ENCODE results near the gene GALNT2. TPM values are rescaled to one million over a fixed set of nuclear protein-coding genes. Genes with fewer than 3 reads are reported as not detected.

GALNT2 gene
- total and polyA plus RNA-seq, 9 of the 15 experiments (the other 6 are each of a cell fraction or from before 2014, with no cell fraction given) = 1.6 to 106 (median 51.9) TPM

- no peak for TF ChIP-seq RHOXF2B (CRISPR knock-in tag; conservative IDR thresholded peaks at IDR 0.05)
- TF ChIP-seq RBM34 (IDR thresholded peaks at IDR 0.05; ENCODE audit: borderline replicate concordance, insufficient read depth, low read length) = no peak
- no peak for TF ChIP-seq TOE1 (IDR thresholded peaks at IDR 0.05; ENCODE audit: borderline replicate concordance)
- TF ChIP-seq TOE1 (CRISPR knock-in tag; IDR thresholded peaks at IDR 0.05; ENCODE audit: borderline replicate concordance, low read depth) = peak; percentile 29; the same call in 1 of the 2 replicates
- no peak for TF ChIP-seq XRCC4 (IDR thresholded peaks at IDR 0.05; ENCODE audit: extremely low read depth, insufficient read depth, insufficient read length)
- peak; percentile 49; the same call in 1 of the 2 replicates for TF ChIP-seq SMAD4 (CRISPR knock-in tag; conservative IDR thresholded peaks at IDR 0.05)
- no peak for TF ChIP-seq ZNF165 (CRISPR knock-in tag; IDR thresholded peaks at IDR 0.05; ENCODE audit: borderline replicate concordance)
- TF ChIP-seq OTX1 (CRISPR knock-in tag; IDR thresholded peaks at IDR 0.05) = no peak
- no peak for TF ChIP-seq HEY1 (CRISPR knock-in tag; IDR thresholded peaks at IDR 0.05; ENCODE audit: borderline replicate concordance)
- TF ChIP-seq BRD4 (IDR thresholded peaks at IDR 0.05) = no peak
- peak; percentile 90 for TF ChIP-seq TEAD4 (IDR thresholded peaks at IDR 0.05; ENCODE audit: low read length)
- no peak for TF ChIP-seq TEAD4 (CRISPR knock-in tag; IDR thresholded peaks at IDR 0.05; ENCODE audit: borderline replicate concordance)
- no peak for TF ChIP-seq TSHZ1 (CRISPR knock-in tag; IDR thresholded peaks at IDR 0.05)
- TF ChIP-seq ATF1 (CRISPR knock-in tag; IDR thresholded peaks at IDR 0.05) = no peak
- 0 out of 2 replicates have a peak, but pooled peaks have one; percentile 23 for TF ChIP-seq ATF1 (tag; IDR thresholded peaks at IDR 0.05)
- no peak for TF ChIP-seq PRMT5 (CRISPR knock-in tag; IDR thresholded peaks at IDR 0.05)
- no peak for TF ChIP-seq THAP12 (CRISPR knock-in tag; IDR thresholded peaks at IDR 0.05)
- peak; percentile 64; the same call in 1 of the 2 replicates for TF ChIP-seq MYC (IDR thresholded peaks at IDR 0.05; ENCODE audit: low read depth, low read length)
- TF ChIP-seq MYC (CRISPR knock-in tag; IDR thresholded peaks at IDR 0.05; ENCODE audit: borderline replicate concordance, low read depth) = no peak
- TF ChIP-seq POLR2A (conservative IDR thresholded peaks at IDR 0.05) = no peak
- no peak for TF ChIP-seq SMARCA5 (IDR thresholded peaks at IDR 0.05)
- no peak for TF ChIP-seq BACH1 (tag; IDR thresholded peaks at IDR 0.05)
- no peak for TF ChIP-seq ID3 (CRISPR knock-in tag; IDR thresholded peaks at IDR 0.05)
- no peak for TF ChIP-seq ID3 (tag; IDR thresholded peaks at IDR 0.05)
- TF ChIP-seq ZNF395 (CRISPR knock-in tag; IDR thresholded peaks at IDR 0.05) = 0 out of 2 replicates have a peak, but pooled peaks have one; percentile 66
Observed at GRCh38 chr1:230143534-230143933, 76.5 kb downstream of the GALNT2 start (continued).

Data from K562 (cell line).